SK-N-SH treated with all-trans-retinoic acid at 6 μM for 48 hours (cell line): ENCODE measurements around the gene ERAP2.

ENCODE experiments used
- ATAC-seq: fragments of 200-7000 bp; cut with Tn5 transposase; 3 replicates; pipeline ENCODE4 v1.9.1; 2020; ENCODE audit warnings: mild to moderate bottlenecking, moderate library complexity
- ARNTL ChIP-seq: fragments of 450-650 bp; formaldehyde crosslinking; IDR thresholded peaks from 2 replicates; pipeline ENCODE4 v1.5.0; 2020; ENCODE audit warnings: low read depth, mild to moderate bottlenecking, moderate library complexity, borderline replicate concordance
- BACH2 ChIP-seq: fragments of 250-450 bp; sonication (Bioruptor Pico); IDR thresholded peaks from 2 replicates; pipeline ENCODE4 v1.9.0; 2021; ENCODE audit warnings: mild to moderate bottlenecking, borderline replicate concordance
- CSDC2 ChIP-seq: fragments of 250-450 bp; sonication (Bioruptor Pico); IDR thresholded peaks from 2 replicates; pipeline ENCODE4 v1.5.0; 2020; ENCODE audit warnings: mild to moderate bottlenecking, moderate library complexity
- ESRRG ChIP-seq: fragments of 250-450 bp; sonication (Bioruptor Pico); IDR thresholded peaks from 2 replicates; pipeline ENCODE4 v1.6.1; 2021; ENCODE audit warnings: mild to moderate bottlenecking
- GLIS3 ChIP-seq: fragments of 250-450 bp; sonication (Bioruptor Pico); IDR thresholded peaks from 2 replicates; pipeline ENCODE4 v1.5.0; 2020; ENCODE audit warnings: mild to moderate bottlenecking, moderate library complexity
- ISL1 ChIP-seq: fragments of 250-450 bp; sonication (Bioruptor Pico); IDR thresholded peaks from 2 replicates; pipeline ENCODE4 v2.1.2; 2022; ENCODE audit warnings: mild to moderate bottlenecking, moderate library complexity
- OSR1 ChIP-seq: fragments of 250-450 bp; sonication (Bioruptor Pico); IDR thresholded peaks from 2 replicates; pipeline ENCODE4 v1.8.0; 2022; ENCODE audit warnings: moderate library complexity, mild to moderate bottlenecking, inconsistent platforms
- PATZ1 ChIP-seq: fragments of 250-450 bp; sonication (Bioruptor Pico); IDR thresholded peaks from 2 replicates; pipeline ENCODE4 v1.8.0; 2020; ENCODE audit warnings: mild to moderate bottlenecking, moderate library complexity, borderline replicate concordance
- PPARA ChIP-seq: fragments of 250-450 bp; sonication (Bioruptor Pico); IDR thresholded peaks from 2 replicates; pipeline ENCODE4 v1.5.0; 2020; ENCODE audit warnings: mild to moderate bottlenecking, borderline replicate concordance
- RARB ChIP-seq: fragments of 250-450 bp; sonication (Bioruptor Pico); IDR thresholded peaks from 2 replicates; pipeline ENCODE4 v1.8.0; 2021; ENCODE audit warnings: mild to moderate bottlenecking, moderate library complexity
- SNAI2 ChIP-seq: fragments of 250-450 bp; sonication (Bioruptor Pico); IDR thresholded peaks from 2 replicates; pipeline ENCODE4 v1.5.0; 2020; ENCODE audit warnings: mild to moderate bottlenecking, moderate library complexity
- TCF4 ChIP-seq: fragments of 250-450 bp; sonication (Bioruptor Pico); IDR thresholded peaks from 2 replicates; pipeline ENCODE4 v1.8.0; 2021; ENCODE audit warnings: mild to moderate bottlenecking, moderate library complexity, borderline replicate concordance
- TOX ChIP-seq: fragments of 250-450 bp; sonication (Bioruptor Pico); IDR thresholded peaks from 2 replicates; pipeline ENCODE4 v1.8.0; 2021; ENCODE audit warnings: mild to moderate bottlenecking, moderate library complexity, borderline replicate concordance
- ZC3H10 ChIP-seq: fragments of 250-450 bp; sonication (Bioruptor Pico); IDR thresholded peaks from 2 replicates; pipeline ENCODE4 v1.5.1; 2021; ENCODE audit warnings: mild to moderate bottlenecking, moderate library complexity
- ZFP30 ChIP-seq: fragments of 450-650 bp; formaldehyde crosslinking; IDR thresholded peaks from 2 replicates; pipeline ENCODE4 v1.5.0; 2022; ENCODE audit warnings: mild to moderate bottlenecking, moderate library complexity
- ZNF565 ChIP-seq: fragments of 450-650 bp; formaldehyde crosslinking; conservative IDR thresholded peaks from 2 replicates; pipeline ENCODE4 v1.5.0; 2020; ENCODE audit warnings: low read depth, mild to moderate bottlenecking, moderate library complexity
- ZNF70 ChIP-seq: fragments of 450-650 bp; formaldehyde crosslinking; IDR thresholded peaks from 2 replicates; pipeline ENCODE4 v1.5.0; 2020; ENCODE audit warnings: mild to moderate bottlenecking, moderate library complexity
- ZNF8 ChIP-seq: fragments of 450-650 bp; formaldehyde crosslinking; IDR thresholded peaks from 2 replicates; pipeline ENCODE4 v1.5.0; 2020; ENCODE audit warnings: mild to moderate bottlenecking, moderate library complexity
- TF ChIP-seq, protein P1 (sequence below): fragments of 250-450 bp; sonication (Bioruptor Pico); IDR thresholded peaks from 2 replicates; pipeline ENCODE4 v1.5.1; 2021; ENCODE audit warnings: mild to moderate bottlenecking, moderate library complexity
- TF ChIP-seq, protein P2 (sequence below): fragments of 250-450 bp; sonication (Bioruptor Pico); IDR thresholded peaks from 2 replicates; pipeline ENCODE4 v1.5.1; 2020; ENCODE audit warnings: low read depth, mild to moderate bottlenecking, moderate library complexity
- TF ChIP-seq, protein P3 (sequence below): fragments of 250-450 bp; sonication (Bioruptor Pico); IDR thresholded peaks from 2 replicates; pipeline ENCODE4 v1.5.0; 2020; ENCODE audit warnings: mild to moderate bottlenecking, moderate library complexity
- TF ChIP-seq, protein P4 (sequence below): fragments of 250-450 bp; sonication (Bioruptor Pico); IDR thresholded peaks from 2 replicates; pipeline ENCODE4 v1.8.0; 2021; ENCODE audit warnings: low read depth, mild to moderate bottlenecking, moderate library complexity, borderline replicate concordance

The ERAP2 gene

GRCh38 chr5:96870094-96871026 is 5.9 kb upstream of the ERAP2 start:
- TF ChIP-seq CSDC2 (CRISPR knock-in tag) (no peak), PPARA (no peak), ZNF565 (no peak), ZNF70 (no peak), GLIS3 (CRISPR knock-in tag) (no peak), SNAI2 (no peak), PATZ1 (CRISPR knock-in tag) (no peak), ZFP30 (CRISPR knock-in tag) (no peak), ESRRG (CRISPR knock-in tag) (no peak), TCF4 (CRISPR knock-in tag) (no peak), ZNF8 (CRISPR knock-in tag) (no peak), TOX (no peak)
- TF ChIP-seq, protein P1, sequence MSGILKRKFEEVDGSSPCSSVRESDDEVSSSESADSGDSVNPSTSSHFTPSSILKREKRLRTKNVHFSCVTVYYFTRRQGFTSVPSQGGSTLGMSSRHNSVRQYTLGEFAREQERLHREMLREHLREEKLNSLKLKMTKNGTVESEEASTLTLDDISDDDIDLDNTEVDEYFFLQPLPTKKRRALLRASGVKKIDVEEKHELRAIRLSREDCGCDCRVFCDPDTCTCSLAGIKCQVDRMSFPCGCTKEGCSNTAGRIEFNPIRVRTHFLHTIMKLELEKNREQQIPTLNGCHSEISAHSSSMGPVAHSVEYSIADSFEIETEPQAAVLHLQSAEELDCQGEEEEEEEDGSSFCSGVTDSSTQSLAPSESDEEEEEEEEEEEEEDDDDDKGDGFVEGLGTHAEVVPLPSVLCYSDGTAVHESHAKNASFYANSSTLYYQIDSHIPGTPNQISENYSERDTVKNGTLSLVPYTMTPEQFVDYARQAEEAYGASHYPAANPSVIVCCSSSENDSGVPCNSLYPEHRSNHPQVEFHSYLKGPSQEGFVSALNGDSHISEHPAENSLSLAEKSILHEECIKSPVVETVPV (CRISPR knock-in tag) = no peak
- TF ChIP-seq, protein P2, sequence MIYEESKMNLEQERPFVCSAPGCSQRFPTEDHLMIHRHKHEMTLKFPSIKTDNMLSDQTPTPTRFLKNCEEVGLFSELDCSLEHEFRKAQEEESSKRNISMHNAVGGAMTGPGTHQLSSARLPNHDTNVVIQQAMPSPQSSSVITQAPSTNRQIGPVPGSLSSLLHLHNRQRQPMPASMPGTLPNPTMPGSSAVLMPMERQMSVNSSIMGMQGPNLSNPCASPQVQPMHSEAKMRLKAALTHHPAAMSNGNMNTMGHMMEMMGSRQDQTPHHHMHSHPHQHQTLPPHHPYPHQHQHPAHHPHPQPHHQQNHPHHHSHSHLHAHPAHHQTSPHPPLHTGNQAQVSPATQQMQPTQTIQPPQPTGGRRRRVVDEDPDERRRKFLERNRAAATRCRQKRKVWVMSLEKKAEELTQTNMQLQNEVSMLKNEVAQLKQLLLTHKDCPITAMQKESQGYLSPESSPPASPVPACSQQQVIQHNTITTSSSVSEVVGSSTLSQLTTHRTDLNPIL = no peak
- TF ChIP-seq, all 23 proteins: peak for 0
- ATAC-seq = no peak

DNA sequence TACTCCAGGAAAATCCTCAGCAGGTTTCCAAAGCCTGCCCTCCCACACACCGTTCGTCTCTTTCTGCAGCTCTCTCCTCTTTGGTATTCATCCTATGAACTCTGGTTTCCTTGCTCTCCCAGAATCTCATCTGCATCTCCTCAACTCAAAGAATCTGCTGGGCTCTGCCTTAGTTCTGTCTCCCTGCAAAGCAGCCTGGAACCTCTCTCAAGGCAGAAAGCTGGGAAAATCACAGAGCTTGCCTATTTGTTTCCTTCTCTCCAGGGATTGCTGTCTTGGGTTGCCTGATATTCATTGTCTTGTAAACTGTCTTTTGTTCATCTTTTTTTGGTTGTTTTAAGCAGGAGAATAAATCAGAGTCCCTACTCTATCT is 5.3 kb upstream of the ERAP2 start:
- TF ChIP-seq, protein P3, sequence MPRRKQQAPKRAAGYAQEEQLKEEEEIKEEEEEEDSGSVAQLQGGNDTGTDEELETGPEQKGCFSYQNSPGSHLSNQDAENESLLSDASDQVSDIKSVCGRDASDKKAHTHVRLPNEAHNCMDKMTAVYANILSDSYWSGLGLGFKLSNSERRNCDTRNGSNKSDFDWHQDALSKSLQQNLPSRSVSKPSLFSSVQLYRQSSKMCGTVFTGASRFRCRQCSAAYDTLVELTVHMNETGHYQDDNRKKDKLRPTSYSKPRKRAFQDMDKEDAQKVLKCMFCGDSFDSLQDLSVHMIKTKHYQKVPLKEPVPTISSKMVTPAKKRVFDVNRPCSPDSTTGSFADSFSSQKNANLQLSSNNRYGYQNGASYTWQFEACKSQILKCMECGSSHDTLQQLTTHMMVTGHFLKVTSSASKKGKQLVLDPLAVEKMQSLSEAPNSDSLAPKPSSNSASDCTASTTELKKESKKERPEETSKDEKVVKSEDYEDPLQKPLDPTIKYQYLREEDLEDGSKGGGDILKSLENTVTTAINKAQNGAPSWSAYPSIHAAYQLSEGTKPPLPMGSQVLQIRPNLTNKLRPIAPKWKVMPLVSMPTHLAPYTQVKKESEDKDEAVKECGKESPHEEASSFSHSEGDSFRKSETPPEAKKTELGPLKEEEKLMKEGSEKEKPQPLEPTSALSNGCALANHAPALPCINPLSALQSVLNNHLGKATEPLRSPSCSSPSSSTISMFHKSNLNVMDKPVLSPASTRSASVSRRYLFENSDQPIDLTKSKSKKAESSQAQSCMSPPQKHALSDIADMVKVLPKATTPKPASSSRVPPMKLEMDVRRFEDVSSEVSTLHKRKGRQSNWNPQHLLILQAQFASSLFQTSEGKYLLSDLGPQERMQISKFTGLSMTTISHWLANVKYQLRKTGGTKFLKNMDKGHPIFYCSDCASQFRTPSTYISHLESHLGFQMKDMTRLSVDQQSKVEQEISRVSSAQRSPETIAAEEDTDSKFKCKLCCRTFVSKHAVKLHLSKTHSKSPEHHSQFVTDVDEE (CRISPR knock-in tag) = no peak
- no peak for TF ChIP-seq ISL1 (CRISPR knock-in tag)
- no peak for ATAC-seq

DNA sequence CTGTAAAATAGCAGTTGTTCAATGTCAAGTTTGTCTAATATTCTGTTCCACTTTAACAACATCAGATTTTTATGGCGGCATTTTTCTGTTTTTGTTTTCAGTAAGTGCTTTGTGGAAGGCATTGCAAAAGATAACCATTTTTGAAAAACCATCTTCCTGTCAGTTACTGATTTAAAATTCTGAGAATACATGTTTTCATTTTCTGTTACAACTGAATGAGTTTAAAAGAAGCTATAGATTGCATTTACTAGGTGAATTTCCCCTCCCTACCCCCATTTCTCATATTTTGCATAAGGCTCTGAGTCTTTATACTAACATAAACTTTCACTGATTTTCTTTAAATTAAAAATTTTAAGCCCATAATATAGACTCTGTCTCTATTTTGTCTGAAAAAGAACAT is 4.6 kb upstream of the ERAP2 start:
- TF ChIP-seq ZFP30 (CRISPR knock-in tag) = no peak
- no peak for TF ChIP-seq ZNF565
- no peak for TF ChIP-seq TCF4 (CRISPR knock-in tag)
- no peak for TF ChIP-seq ISL1 (CRISPR knock-in tag)
- TF ChIP-seq PPARA = no peak
- TF ChIP-seq RARB (CRISPR knock-in tag) = no peak
- TF ChIP-seq ESRRG (CRISPR knock-in tag) = no peak
- TF ChIP-seq SNAI2 = no peak
- TF ChIP-seq ZNF70 = no peak
- no peak for TF ChIP-seq ZNF8 (CRISPR knock-in tag)
- TF ChIP-seq ARNTL (CRISPR knock-in tag) = no peak
- no peak for TF ChIP-seq BACH2 (CRISPR knock-in tag)
- TF ChIP-seq ZC3H10 (CRISPR knock-in tag) = no peak
- TF ChIP-seq, protein P2 = no peak
- TF ChIP-seq TOX = no peak
- TF ChIP-seq, protein P4, sequence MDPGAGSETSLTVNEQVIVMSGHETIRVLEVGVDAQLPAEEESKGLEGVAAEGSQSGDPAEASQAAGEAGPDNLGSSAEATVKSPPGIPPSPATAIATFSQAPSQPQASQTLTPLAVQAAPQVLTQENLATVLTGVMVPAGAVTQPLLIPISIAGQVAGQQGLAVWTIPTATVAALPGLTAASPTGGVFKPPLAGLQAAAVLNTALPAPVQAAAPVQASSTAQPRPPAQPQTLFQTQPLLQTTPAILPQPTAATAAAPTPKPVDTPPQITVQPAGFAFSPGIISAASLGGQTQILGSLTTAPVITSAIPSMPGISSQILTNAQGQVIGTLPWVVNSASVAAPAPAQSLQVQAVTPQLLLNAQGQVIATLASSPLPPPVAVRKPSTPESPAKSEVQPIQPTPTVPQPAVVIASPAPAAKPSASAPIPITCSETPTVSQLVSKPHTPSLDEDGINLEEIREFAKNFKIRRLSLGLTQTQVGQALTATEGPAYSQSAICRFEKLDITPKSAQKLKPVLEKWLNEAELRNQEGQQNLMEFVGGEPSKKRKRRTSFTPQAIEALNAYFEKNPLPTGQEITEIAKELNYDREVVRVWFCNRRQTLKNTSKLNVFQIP (CRISPR knock-in tag) = no peak
- TF ChIP-seq CSDC2 (CRISPR knock-in tag) = no peak
- TF ChIP-seq PATZ1 (CRISPR knock-in tag) = no peak
- no peak for TF ChIP-seq GLIS3 (CRISPR knock-in tag)
- no peak for TF ChIP-seq OSR1
- ATAC-seq = no peak
